ENCODE measurements around the gene SEZ6L.
"Not testable (repeated sequence)": the region's sequence is repeated elsewhere in the genome, so short reads cannot be mapped to it uniquely, and the experiment has no call there.

The SEZ6L gene

DNA sequence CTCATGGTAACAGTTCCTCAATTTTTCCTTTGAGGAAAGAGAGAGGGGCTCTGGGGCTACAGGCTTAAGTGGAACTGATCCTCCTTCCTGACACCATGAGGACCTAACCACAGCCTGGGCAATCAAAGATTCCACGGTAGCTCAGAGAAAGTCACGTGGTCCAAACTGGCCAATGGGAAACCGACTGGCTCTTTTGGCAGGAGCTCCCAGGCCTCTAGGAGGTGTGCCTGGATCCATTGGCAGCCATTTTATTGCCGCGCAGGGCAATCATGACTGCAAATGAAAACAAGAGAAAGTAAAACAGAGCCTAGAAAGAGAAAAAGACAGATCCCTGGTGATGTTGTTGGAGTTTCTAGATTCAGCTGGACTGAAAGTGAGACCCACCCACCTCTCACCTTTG is 232.5 kb downstream of the SEZ6L start:
- H3K4me3 ChIP-seq (ENCODE audit: low read depth, low read length) = no peak overlapping the region
- DNase-seq (ENCODE audit: low read depth) = no peak
- TF ChIP-seq, protein P1, sequence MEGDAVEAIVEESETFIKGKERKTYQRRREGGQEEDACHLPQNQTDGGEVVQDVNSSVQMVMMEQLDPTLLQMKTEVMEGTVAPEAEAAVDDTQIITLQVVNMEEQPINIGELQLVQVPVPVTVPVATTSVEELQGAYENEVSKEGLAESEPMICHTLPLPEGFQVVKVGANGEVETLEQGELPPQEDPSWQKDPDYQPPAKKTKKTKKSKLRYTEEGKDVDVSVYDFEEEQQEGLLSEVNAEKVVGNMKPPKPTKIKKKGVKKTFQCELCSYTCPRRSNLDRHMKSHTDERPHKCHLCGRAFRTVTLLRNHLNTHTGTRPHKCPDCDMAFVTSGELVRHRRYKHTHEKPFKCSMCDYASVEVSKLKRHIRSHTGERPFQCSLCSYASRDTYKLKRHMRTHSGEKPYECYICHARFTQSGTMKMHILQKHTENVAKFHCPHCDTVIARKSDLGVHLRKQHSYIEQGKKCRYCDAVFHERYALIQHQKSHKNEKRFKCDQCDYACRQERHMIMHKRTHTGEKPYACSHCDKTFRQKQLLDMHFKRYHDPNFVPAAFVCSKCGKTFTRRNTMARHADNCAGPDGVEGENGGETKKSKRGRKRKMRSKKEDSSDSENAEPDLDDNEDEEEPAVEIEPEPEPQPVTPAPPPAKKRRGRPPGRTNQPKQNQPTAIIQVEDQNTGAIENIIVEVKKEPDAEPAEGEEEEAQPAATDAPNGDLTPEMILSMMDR (IDR thresholded peaks at IDR 0.05; ENCODE audit: control insufficient read depth, extremely low read depth, insufficient read depth) = no peak

GRCh38 chr22:26404851-26405421 is 235.7 kb downstream of the SEZ6L start:
- no peak overlapping the region for H3K4me3 ChIP-seq (ENCODE audit: low read depth, low read length)
- no peak for DNase-seq (ENCODE audit: low read depth)
- TF ChIP-seq, protein P1 (IDR thresholded peaks at IDR 0.05; ENCODE audit: control insufficient read depth, extremely low read depth, insufficient read depth) = no peak

- DNase-seq (ENCODE audit: low read depth) = no peak
- TF ChIP-seq, protein P1 (IDR thresholded peaks at IDR 0.05; ENCODE audit: control insufficient read depth, extremely low read depth, insufficient read depth) = no peak
- H3K4me3 ChIP-seq (ENCODE audit: low read depth, low read length) = no peak overlapping the region
These were observed 236.9 kb downstream of the SEZ6L start for GRCh38 chr22:26406118-26406517.

GRCh38 chr22:26408562-26409220 is 239.4 kb downstream of the SEZ6L start:
- not testable (repeated sequence) for DNase-seq (ENCODE audit: low read depth); H3K4me3 ChIP-seq (ENCODE audit: low read depth, low read length)

GRCh38 chr22:26409719-26410335 is 240.6 kb downstream of the SEZ6L start:
- no peak for DNase-seq (ENCODE audit: low read depth)
- no peak overlapping the region for H3K4me3 ChIP-seq (ENCODE audit: low read depth, low read length)
- TF ChIP-seq, protein P1 (IDR thresholded peaks at IDR 0.05; ENCODE audit: control insufficient read depth, extremely low read depth, insufficient read depth) = no peak

DNA sequence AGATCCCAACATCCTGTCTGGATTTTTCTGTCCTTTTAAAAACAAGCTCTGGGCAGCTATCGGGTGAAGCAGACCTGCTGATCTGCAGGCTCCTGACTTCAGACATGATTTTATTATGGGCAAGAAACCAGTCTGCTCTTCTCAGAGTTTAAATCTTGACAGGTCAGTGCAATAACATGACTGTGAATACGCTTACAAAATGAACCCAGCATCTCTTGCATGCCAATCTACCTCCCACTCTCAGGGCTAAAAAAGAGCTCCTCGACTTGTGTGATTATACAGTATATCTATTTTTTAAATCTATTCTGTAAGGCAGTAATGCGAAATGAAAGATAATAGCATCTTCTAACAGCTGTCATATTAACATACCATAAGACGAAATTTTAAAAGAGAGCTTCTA is 241.1 kb downstream of the SEZ6L start:
- TF ChIP-seq, protein P1 (IDR thresholded peaks at IDR 0.05; ENCODE audit: control insufficient read depth, extremely low read depth, insufficient read depth) = no peak
- H3K4me3 ChIP-seq (ENCODE audit: low read depth, low read length) = no peak overlapping the region

DNA sequence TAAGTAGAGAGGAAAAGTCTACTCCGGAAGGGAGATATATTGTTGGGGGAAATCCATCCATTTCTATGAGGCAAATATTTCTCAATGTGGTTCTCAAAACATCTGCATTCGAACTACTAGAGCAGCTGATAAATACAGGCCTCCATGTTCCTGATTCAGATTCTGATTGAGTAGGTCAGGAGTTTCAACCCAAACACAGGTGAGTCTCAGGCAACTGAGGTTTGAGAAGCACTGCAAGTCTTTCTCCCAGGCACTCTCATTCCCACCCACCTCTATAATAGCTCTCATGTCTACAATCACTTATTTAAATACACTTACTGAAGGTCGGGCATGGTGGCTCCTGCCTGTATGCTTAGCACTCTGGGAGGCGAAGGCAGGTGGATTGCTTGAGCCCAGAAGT is 245.1 kb downstream of the SEZ6L start:
- no peak overlapping the region for H3K4me3 ChIP-seq (ENCODE audit: low read depth, low read length)
- TF ChIP-seq, protein P1 (IDR thresholded peaks at IDR 0.05; ENCODE audit: control insufficient read depth, extremely low read depth, insufficient read depth) = no peak
- DNase-seq (ENCODE audit: low read depth) = no peak

More for the DNA sequence above, 241.1 kb downstream of the SEZ6L start:
- DNase-seq (ENCODE audit: low read depth) = no peak
